ENCODE data around the gene SYMPK. TPM values are rescaled to one million over a fixed set of nuclear protein-coding genes. Genes with fewer than 3 reads are reported as not detected.

The SYMPK gene
- total RNA-seq, 2 experiments from 2014 or later, result 104 to 109 TPM

DNA sequence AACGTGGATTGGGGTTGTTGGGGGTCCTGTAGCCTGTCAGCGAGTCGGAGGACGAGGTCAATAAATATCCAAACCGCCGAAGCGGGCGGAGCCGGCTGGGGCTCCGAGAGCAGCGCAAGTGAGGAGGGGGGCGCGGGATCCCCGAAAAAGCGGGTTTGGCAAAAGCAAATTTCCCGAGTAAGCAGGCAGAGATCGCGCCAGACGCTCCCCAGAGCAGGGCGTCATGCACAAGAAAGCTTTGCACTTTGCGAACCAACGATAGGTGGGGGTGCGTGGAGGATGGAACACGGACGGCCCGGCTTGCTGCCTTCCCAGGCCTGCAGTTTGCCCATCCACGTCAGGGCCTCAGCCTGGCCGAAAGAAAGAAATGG is 93.1 kb downstream of the SYMPK start:
- Mint-ChIP-seq H3K27me3 (peaks cover 29% of the 10 kb centered on the region), H3K4me3 (peak overlapping the region; percentile 74), H3K4me1 (peaks cover 12% of the 10 kb centered on the region), H3K27ac (peak overlapping the region; percentile 34), H3K36me3 (peaks cover 5% of the 10 kb centered on the region), H3K9me3 (no peaks in the 10 kb centered on the region)
- DNase-seq, result no peak

GRCh38 chr19:45768984-45769782 is 93.8 kb downstream of the SYMPK start, which contains the start of gene SIX5:
Gene SIX5 (minus strand): TSS chr19:45769252. CDS start chr19:45768844, 408 bp downstream.
- DNase-seq, result peak; percentile 98
- Mint-ChIP-seq H3K36me3 (peaks cover 4% of the 10 kb centered on the region), H3K4me1 (peaks cover 12% of the 10 kb centered on the region), H3K27ac (peak within 1 kb of the TSS; percentile 55), H3K4me3 (peak within 1 kb of the TSS; percentile 87), H3K9me3 (no peaks in the 10 kb centered on the region), H3K27me3 (peaks cover 33% of the 10 kb centered on the region)

- H3K4me1 Mint-ChIP-seq, result peaks cover 12% of the 10 kb centered on the region
- peaks cover 4% of the 10 kb centered on the region for H3K36me3 Mint-ChIP-seq
- H3K4me3 Mint-ChIP-seq, result peak overlapping the region; percentile 87
- DNase-seq, result no peak
- peaks cover 33% of the 10 kb centered on the region for H3K27me3 Mint-ChIP-seq
- H3K27ac Mint-ChIP-seq, result peak overlapping the region; percentile 55
- no peaks in the 10 kb centered on the region for H3K9me3 Mint-ChIP-seq
Measured at GRCh38 chr19:45768655-45768983, 94.3 kb downstream of the SYMPK start.

GRCh38 chr19:45767881-45768654 is 94.9 kb downstream of the SYMPK start:
- H3K9me3 Mint-ChIP-seq, result no peaks in the 10 kb centered on the region
- peaks cover 33% of the 10 kb centered on the region for H3K27me3 Mint-ChIP-seq
- peaks cover 12% of the 10 kb centered on the region for H3K4me1 Mint-ChIP-seq
- H3K4me3 Mint-ChIP-seq, result peak overlapping the region; percentile 64
- no peak overlapping the region for H3K27ac Mint-ChIP-seq
- peak; percentile 57 for DNase-seq
- H3K36me3 Mint-ChIP-seq, result peaks cover 4% of the 10 kb centered on the region

GRCh38 chr19:45767410-45767880 is 95.5 kb downstream of the SYMPK start:
- Mint-ChIP-seq H3K36me3 (peaks cover 4% of the 10 kb centered on the region), H3K9me3 (no peaks in the 10 kb centered on the region), H3K4me1 (peaks cover 11% of the 10 kb centered on the region), H3K4me3 (peak overlapping the region; percentile 7), H3K27me3 (peaks cover 33% of the 10 kb centered on the region), H3K27ac (no peak overlapping the region)
- no peak for DNase-seq

DNA sequence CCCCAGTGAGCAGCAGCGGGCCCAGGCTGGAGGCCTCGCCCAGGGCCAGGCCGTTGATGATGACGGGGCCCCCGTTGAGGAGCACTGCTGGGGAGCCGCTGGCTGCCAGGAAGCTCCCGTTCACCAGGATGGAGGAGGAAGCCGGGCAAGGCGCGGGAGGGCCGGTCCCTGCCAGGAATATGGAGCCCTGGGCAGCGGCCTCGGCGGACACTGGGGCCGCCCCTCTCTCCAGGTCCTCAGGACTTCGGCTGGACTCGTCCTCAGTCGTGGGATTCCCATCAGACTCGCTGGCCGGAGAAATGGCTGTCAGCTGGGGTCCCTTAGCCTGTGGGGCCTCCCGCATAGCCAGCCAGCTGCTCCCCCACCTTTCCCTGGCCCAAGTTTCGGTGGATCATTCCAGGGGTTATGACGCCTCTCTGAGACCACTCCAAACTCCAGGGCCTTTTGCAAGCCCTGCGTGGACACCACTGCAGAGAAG is 96.0 kb downstream of the SYMPK start:
- H3K36me3 Mint-ChIP-seq, result no peaks in the 10 kb centered on the region
- no peaks in the 10 kb centered on the region for H3K9me3 Mint-ChIP-seq
- no peak for DNase-seq
- H3K4me1 Mint-ChIP-seq, result peaks cover 7% of the 10 kb centered on the region
- peaks cover 28% of the 10 kb centered on the region for H3K27me3 Mint-ChIP-seq
- peak overlapping the region; percentile 7 for H3K4me3 Mint-ChIP-seq
- H3K27ac Mint-ChIP-seq, result no peak overlapping the region

GRCh38 chr19:45766296-45766868 is 96.6 kb downstream of the SYMPK start:
- Mint-ChIP-seq H3K9me3 (no peaks in the 10 kb centered on the region), H3K27me3 (peaks cover 28% of the 10 kb centered on the region), H3K36me3 (no peaks in the 10 kb centered on the region), H3K4me3 (no peak overlapping the region), H3K4me1 (peaks cover 7% of the 10 kb centered on the region), H3K27ac (no peak overlapping the region)
- DNase-seq, result no peak

- Mint-ChIP-seq H3K9me3 (no peaks in the 10 kb centered on the region), H3K27ac (no peak overlapping the region), H3K36me3 (no peaks in the 10 kb centered on the region), H3K27me3 (peaks cover 28% of the 10 kb centered on the region), H3K4me3 (no peak overlapping the region), H3K4me1 (peaks cover 7% of the 10 kb centered on the region)
- DNase-seq, result no peak
Measured at GRCh38 chr19:45765702-45766295, 97.1 kb downstream of the SYMPK start.

Other genes with a start within 250 kb of the SYMPK start
- gene EML2, start 223.8 kb downstream of the SYMPK start, total RNA-seq, result 10 to 100 TPM; 94.4 to 98.8 TPM
- gene GIPR, start 194.9 kb downstream of the SYMPK start, total RNA-seq, result 1 to 10 TPM; 1.4 to 1.7 TPM
- gene SNRPD2, start 171.2 kb downstream of the SYMPK start, total RNA-seq, result 100 to 1,000 TPM; 818 to 852 TPM
- gene QPCTL, start 170.5 kb downstream of the SYMPK start, total RNA-seq, result 10 to 100 TPM; 16.4 to 16.7 TPM
- 10 to 100 TPM; 25.5 to 29.6 TPM for gene FBXO46, start 132.3 kb downstream of the SYMPK start, total RNA-seq
- gene MEIOSIN, start 129.7 kb downstream of the SYMPK start, total RNA-seq, result under 1 TPM; 0.08 TPM
- 1 to 10 TPM; 1.6 to 1.7 TPM for gene SIX5, start 93.9 kb downstream of the SYMPK start, total RNA-seq
- 1 to 10 TPM; 7.3 to 8.6 TPM for gene DMPK, start 80.7 kb downstream of the SYMPK start, total RNA-seq
- 10 to 100 TPM; 29.5 to 30.7 TPM for gene DMWD, start 70.3 kb downstream of the SYMPK start, total RNA-seq
- gene RSPH6A, start 47.8 kb downstream of the SYMPK start, total RNA-seq, result under 1 TPM; 0.12 to 0.21 TPM
- under 1 TPM; 0.28 to 0.39 TPM for gene FOXA3, start 1.2 kb upstream of the SYMPK start, total RNA-seq
- gene IRF2BP1, start 23.0 kb upstream of the SYMPK start, total RNA-seq, result 10 to 100 TPM; 18.5 to 19.5 TPM
- 1 to 10 TPM; 3.9 TPM for gene MYPOP, start 39.5 kb upstream of the SYMPK start, total RNA-seq
- not detected for gene NANOS2, start 51.6 kb upstream of the SYMPK start, total RNA-seq
- gene NOVA2, start 110.7 kb upstream of the SYMPK start, total RNA-seq, result not detected
- gene CCDC61, start 132.3 kb upstream of the SYMPK start, total RNA-seq, result 10 to 100 TPM; 17.8 to 18.4 TPM
- gene PGLYRP1, start 159.9 kb upstream of the SYMPK start, total RNA-seq, result not detected
- not detected for gene IGFL4, start 177.9 kb upstream of the SYMPK start, total RNA-seq

Measured in activated naive CD8-positive, alpha-beta T cell treated with anti-CD3 and anti-CD28 coated beads for 36 hours (primary cell).